GM21576 (cell line): ENCODE data around the gene ZNF761.
"Not testable (repeated sequence)": the region's sequence is repeated elsewhere in the genome, so short reads cannot be mapped to it uniquely, and the experiment has no call there.

Source experiments
- ATAC-seq: cut with Tn5 transposase; IDR thresholded peaks from one replicate; pipeline ENCODE4 v1.9.1; 2021; ENCODE audit warnings: mild to moderate bottlenecking, moderate library complexity; ENCODE audit not compliant: unreplicated experiment

Gene ZNF761

GRCh38 chr19:53431399-53432087, at the start of gene ZNF761:
TSS of gene ZNF761 (plus strand) at chr19:53431984. CDS start at chr19:53447269, 15,285 bp downstream.
- ATAC-seq: peak; percentile 87

GRCh38 chr19:53388168-53388567, 43.6 kb upstream of the ZNF761 start:
- no peak for ATAC-seq

GRCh38 chr19:53388904-53389303, 42.9 kb upstream of the ZNF761 start:
- ATAC-seq: no peak

GRCh38 chr19:53389571-53389970, 42.2 kb upstream of the ZNF761 start:
- no peak for ATAC-seq

GRCh38 chr19:53389978-53390377, 41.8 kb upstream of the ZNF761 start:
- no peak for ATAC-seq

GRCh38 chr19:53394522-53394973, 37.2 kb upstream of the ZNF761 start:
- no peak for ATAC-seq

GRCh38 chr19:53394974-53395839, 36.6 kb upstream of the ZNF761 start, which contains the start of gene ZNF765:
TSS of gene ZNF765 (plus strand) at chr19:53395149. CDS start at chr19:53398016, 2,867 bp downstream.
- peak; percentile 85 for ATAC-seq

GRCh38 chr19:53395840-53396524, 35.8 kb upstream of the ZNF761 start:
- not testable (repeated sequence) for ATAC-seq

- ATAC-seq: no peak
Measured at GRCh38 chr19:53396525-53396868, 35.3 kb upstream of the ZNF761 start.

GRCh38 chr19:53397918-53398317, 33.9 kb upstream of the ZNF761 start:
- not testable (repeated sequence) for ATAC-seq

GRCh38 chr19:53409505-53410204, 22.1 kb upstream of the ZNF761 start:
- ATAC-seq: no peak

GRCh38 chr19:53420520-53421315, 11.1 kb upstream of the ZNF761 start:
- ATAC-seq: not testable (repeated sequence)

- no peak for ATAC-seq
Measured at GRCh38 chr19:53422551-53422950, 9.2 kb upstream of the ZNF761 start.

- not testable (repeated sequence) for ATAC-seq
Measured at GRCh38 chr19:53423074-53423473, 8.7 kb upstream of the ZNF761 start.

GRCh38 chr19:53423680-53424079, 8.1 kb upstream of the ZNF761 start:
- ATAC-seq: not testable (repeated sequence)

GRCh38 chr19:53424968-53425597, 6.7 kb upstream of the ZNF761 start:
- ATAC-seq: no peak

- ATAC-seq: peak; percentile 26
Measured at GRCh38 chr19:53432088-53432661, 391 bp downstream of the ZNF761 start.

- ATAC-seq: not testable (repeated sequence)
Measured at GRCh38 chr19:53443809-53444208, 12.0 kb downstream of the ZNF761 start.

- not testable (repeated sequence) for ATAC-seq
Measured at GRCh38 chr19:53447196-53447595, 15.4 kb downstream of the ZNF761 start.
